Esophagus squamous epithelium (tissue), 5 donors: ENCODE data around the gene E2F4. TPM values are rescaled to one million over a fixed set of nuclear protein-coding genes. Genes with fewer than 3 reads are reported as not detected.

ENCODE experiments used
- DNase-seq: peaks from one replicate; lab custom pipeline; 2025; lab: John Stamatoyannopoulos, UW
- H3K27ac ChIP-seq, 4 donors: fragments of 200-600 bp; sonication (generic); one replicate each; pipeline ENCODE4 v1.5.1; 2016 to 2019; ENCODE audit warnings: mild to moderate bottlenecking in 1 of 4
- H3K27me3 ChIP-seq, 4 donors: fragments of 200-600 bp; sonication (generic); 1 replicate in 3 of 4; 2 replicates in 1 of 4; pipeline versions ENCODE4 v1.5.1 to v1.6.0; 2017 to 2021; ENCODE audit warnings: antibody characterized with exemption in 1 of 4
- H3K36me3 ChIP-seq, 3 donors: fragments of 200-600 bp; sonication (generic); one replicate each; pipeline ENCODE4 v1.5.1; 2016 to 2019
- H3K4me1 ChIP-seq, 3 donors: fragments of 200-600 bp; sonication (generic); one replicate each; pipeline ENCODE4 v1.5.1; 2017 to 2019
- H3K4me3 ChIP-seq, 4 donors: fragments of 200-600 bp; sonication (generic); 1 replicate in 3 of 4; 2 replicates in 1 of 4; pipeline ENCODE4 v1.5.1; 2016 to 2019; ENCODE audit warnings: mild to moderate bottlenecking in 2 of 4, moderate library complexity in 1 of 4
- H3K9me3 ChIP-seq, 3 donors: fragments of 200-600 bp; sonication (generic); one replicate each; pipeline ENCODE4 v1.5.1; 2016 to 2019
- CTCF ChIP-seq, 6 experiments: fragments of 450-650 bp in 4 of 6; fragments of 200-600 bp in 2 of 6; sonication (generic) in 2 of 6; IDR thresholded peaks; one replicate each; pipeline ENCODE4 v1.5.1; 2016 to 2019; ENCODE audit warnings: antibody characterized with exemption in 6 of 6, mild to moderate bottlenecking in 4 of 6, moderate library complexity in 4 of 6
- POLR2A ChIP-seq, 4 donors: fragments of 450-650 bp; IDR thresholded peaks; one replicate each; pipeline ENCODE4 v1.6.1; 2017; ENCODE audit warnings: antibody characterized with exemption in 4 of 4, mild to moderate bottlenecking in 4 of 4, moderate library complexity in 3 of 4
- WGBS, 2 donors: methylation state at CpG; one replicate each; pipeline ENCODE4 v1.1.5; 2018; 5-methylcytosine and 5-hydroxymethylcytosine counted together
- intact Hi-C: fragments of 100-400 bp; cut with DNase I; formaldehyde crosslinking; loops from one replicate; pipeline ENCODE4 v1.15.0; 2022
- total RNA-seq, 4 donors: library from RNA; depleted of rRNA; stranded (reverse); fragments of >200 nt; gene quantifications; one replicate each; pipeline ENCODE4 v1.1.0, GENCODE V29; 2016
- donor health status: DM: yes; HTN: yes; CAD: no.

The E2F4 gene
- total RNA-seq, 4 donors from 2014 or later = 66.1 to 96.9 (median 81.9) TPM

- peaks cover 0 to 12% (median 0%) of the 10 kb centered on the region in 3 donors for H3K36me3 ChIP-seq
- intact Hi-C loops = no loop called here
- DNase-seq = peak; percentile 36
- H3K4me1 ChIP-seq = peaks cover 44 to 78% (median 53%) of the 10 kb centered on the region in 3 donors
- H3K9me3 ChIP-seq = no peaks in the 10 kb centered on the region
- peak within 1 kb of the TSS; percentile 31 to 68 (median 56) for H3K4me3 ChIP-seq
- H3K27ac ChIP-seq = peak within 1 kb of the TSS; percentile 93 to 97 (median 97)
- WGBS, 2 donors = 4% methylated on average over 9 of the region's 50 CpGs; no CpG with 5 or more reads in 1 of the 2 donors
- peaks cover 0 to 16% (median 0%) of the 10 kb centered on the region in 4 donors for H3K27me3 ChIP-seq
- TF ChIP-seq POLR2A (IDR thresholded peaks at IDR 0.05) (peak in 2 of 4 donors; percentile 38 to 59), CTCF (IDR thresholded peaks at IDR 0.05) (no peak)
Observed at GRCh38 chr16:67170168-67170948, 21.6 kb upstream of the E2F4 start, which contains the start of gene NOL3. Gene NOL3 (plus strand): TSS chr16:67170538.

- TF ChIP-seq POLR2A (IDR thresholded peaks at IDR 0.05) = peak in 1 of 4 donors; percentile 6
- no peak for TF ChIP-seq CTCF (IDR thresholded peaks at IDR 0.05)
- Histone ChIP-seq H3K27ac (peak overlapping the region; percentile 93 to 97 (median 97)), H3K27me3 (peaks cover 0 to 9% (median 0%) of the 10 kb centered on the region in 4 donors), H3K36me3 (peaks cover 0 to 19% (median 0%) of the 10 kb centered on the region in 3 donors), H3K4me3 (peak overlapping the region; percentile 31 to 68 (median 56)), H3K9me3 (no peaks in the 10 kb centered on the region), H3K4me1 (peaks cover 44 to 78% (median 48%) of the 10 kb centered on the region in 3 donors)
- 26 to 48% methylated on average over 11 to 12 of the region's 14 CpGs for WGBS, 2 donors
- no peak for DNase-seq
- intact Hi-C loops = no loop called here
Observed at GRCh38 chr16:67170949-67171649, 20.9 kb upstream of the E2F4 start.

GRCh38 chr16:67173323-67173722, 18.6 kb upstream of the E2F4 start:
- H3K27ac ChIP-seq = peak overlapping the region; percentile 94 to 97 (median 94)
- 77 to 100% methylated on average over 1 of the region's 1 CpG for WGBS, 2 donors
- no peak for DNase-seq
- peaks cover 56 to 98% (median 62%) of the 10 kb centered on the region in 3 donors for H3K4me1 ChIP-seq
- H3K4me3 ChIP-seq = peak overlapping the region; percentile 37 to 69 (median 51)
- peaks cover 0 to 4% (median 0%) of the 10 kb centered on the region in 4 donors for H3K27me3 ChIP-seq
- H3K36me3 ChIP-seq = peaks cover 0 to 12% (median 0%) of the 10 kb centered on the region in 3 donors
- TF ChIP-seq CTCF (IDR thresholded peaks at IDR 0.05) (no peak), POLR2A (IDR thresholded peaks at IDR 0.05) (no peak)
- intact Hi-C loops = no loop called here
- H3K9me3 ChIP-seq = no peaks in the 10 kb centered on the region

GRCh38 chr16:67173808-67174705, 17.9 kb upstream of the E2F4 start:
- TF ChIP-seq CTCF (IDR thresholded peaks at IDR 0.05) (peak in 5 of 6 experiments; percentile 21 to 54 (median 36)), POLR2A (IDR thresholded peaks at IDR 0.05) (peak in 3 of 4 donors; percentile 46 to 82 (median 70))
- Histone ChIP-seq H3K27me3 (peaks cover 0 to 4% (median 0%) of the 10 kb centered on the region in 4 donors), H3K4me1 (peaks cover 63 to 99% (median 66%) of the 10 kb centered on the region in 3 donors), H3K4me3 (peak overlapping the region; percentile 37 to 69 (median 51)), H3K9me3 (no peaks in the 10 kb centered on the region), H3K36me3 (peaks cover 0 to 12% (median 0%) of the 10 kb centered on the region in 3 donors), H3K27ac (peak overlapping the region; percentile 94 to 97 (median 94))
- no peak for DNase-seq
- WGBS, 2 donors = 0 to 3% methylated on average over 19 to 38 of the region's 71 CpGs
- intact Hi-C loops = no loop called here
